Fibroblast of gingiva (primary cell): ENCODE data around the gene TDRD15.
"Not testable (repeated sequence)": the region's sequence is repeated elsewhere in the genome, so short reads cannot be mapped to it uniquely, and the experiment has no call there.

ENCODE experiments used
- DNase-seq: peaks from one replicate; pipeline ENCODE4 v3.0.0-alpha.2; 2011; ENCODE audit warnings: low read depth

TDRD15 gene

DNA sequence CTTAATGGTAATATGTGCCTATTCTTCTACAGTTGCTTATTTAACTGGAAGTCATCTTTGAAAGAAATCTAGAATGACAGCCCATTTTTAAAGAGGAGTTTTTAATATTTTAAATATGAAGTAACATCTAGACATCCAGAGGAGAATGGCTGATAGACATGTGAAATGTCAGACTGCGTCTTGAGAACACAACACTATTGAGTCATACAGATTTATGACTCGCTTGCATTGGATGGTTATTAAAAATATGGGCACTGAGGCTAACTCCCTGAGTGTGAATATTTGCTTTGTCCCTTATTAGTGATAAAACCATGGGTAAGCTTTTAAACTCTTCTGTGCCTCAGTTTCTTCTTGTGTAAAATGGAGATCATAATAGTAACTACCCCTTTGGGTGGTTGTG, 22.9 kb downstream of the TDRD15 start:
- no peak for DNase-seq

DNA sequence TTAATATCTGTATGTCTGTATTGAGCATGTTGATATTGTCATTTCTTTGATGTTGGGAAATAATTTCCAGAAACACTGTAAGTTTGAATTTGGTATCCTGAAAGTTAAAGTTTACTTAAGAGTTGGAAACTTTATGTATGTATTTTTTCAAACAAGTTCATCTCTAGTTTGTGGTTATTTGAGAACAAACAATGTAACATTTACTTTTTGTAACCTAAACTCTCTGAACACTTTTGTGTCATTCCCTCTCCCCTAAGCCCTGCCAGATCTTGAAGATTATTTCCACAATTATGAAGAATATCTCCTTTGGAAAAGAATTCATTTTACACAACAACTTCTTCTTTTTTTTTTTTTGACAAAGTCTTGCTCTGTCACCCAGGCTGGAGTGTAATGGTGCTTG, 24.9 kb downstream of the TDRD15 start:
- no peak for DNase-seq

DNA sequence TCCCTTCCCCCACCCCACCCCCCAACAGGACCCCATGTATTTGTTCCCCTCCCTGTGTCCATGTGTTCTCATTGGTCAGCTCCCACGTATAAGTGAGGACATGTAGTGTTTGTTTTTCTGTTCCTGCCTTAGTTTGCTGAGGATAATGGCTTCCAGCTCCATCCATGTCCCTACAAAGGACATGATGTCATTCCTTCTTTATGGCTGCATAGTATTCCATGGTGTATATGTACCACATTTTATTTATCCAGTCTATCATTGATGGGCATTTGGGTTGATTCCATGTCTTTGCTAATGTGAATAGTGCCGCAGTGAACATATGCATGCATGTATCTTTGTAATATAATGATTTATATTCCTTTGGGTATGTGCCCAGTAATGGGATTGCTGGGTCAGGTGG, 27.5 kb downstream of the TDRD15 start:
- not testable (repeated sequence) for DNase-seq

DNA sequence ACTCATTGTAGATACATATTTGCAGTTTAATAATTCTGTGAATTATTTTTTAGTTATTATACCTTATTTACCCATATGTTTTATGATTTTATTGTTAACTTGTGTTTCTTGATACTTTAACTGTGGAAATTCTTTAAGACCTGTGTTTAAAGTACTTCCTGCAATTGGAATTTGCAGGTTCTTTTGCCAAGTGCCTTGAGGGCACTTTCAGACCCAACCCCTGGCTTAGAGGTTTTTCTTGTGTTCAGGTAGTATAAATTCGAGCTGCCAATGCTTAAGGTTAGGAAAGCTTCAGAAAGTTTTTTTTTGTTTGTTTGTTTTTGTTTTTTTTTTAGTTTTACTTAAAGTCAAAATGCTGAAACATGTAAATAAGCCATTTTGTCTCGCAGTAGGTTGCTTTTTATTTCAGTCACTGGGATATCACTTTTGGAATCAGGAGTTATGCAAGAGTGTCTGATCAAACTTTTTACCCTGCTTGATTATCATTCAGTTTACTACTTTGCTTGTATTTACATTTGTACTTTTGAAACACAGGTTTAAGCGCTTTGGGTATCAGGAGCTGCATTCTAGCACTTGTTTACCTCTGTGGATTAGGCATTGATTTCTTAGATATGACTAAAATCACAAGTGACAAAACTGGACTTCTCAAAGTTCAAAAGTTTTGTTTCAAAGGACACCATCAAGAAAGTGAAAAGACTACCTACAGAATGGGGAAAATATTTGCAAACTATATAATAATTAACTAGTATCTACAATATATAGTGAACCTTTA, 31.8 kb downstream of the TDRD15 start:
- no peak for DNase-seq

DNA sequence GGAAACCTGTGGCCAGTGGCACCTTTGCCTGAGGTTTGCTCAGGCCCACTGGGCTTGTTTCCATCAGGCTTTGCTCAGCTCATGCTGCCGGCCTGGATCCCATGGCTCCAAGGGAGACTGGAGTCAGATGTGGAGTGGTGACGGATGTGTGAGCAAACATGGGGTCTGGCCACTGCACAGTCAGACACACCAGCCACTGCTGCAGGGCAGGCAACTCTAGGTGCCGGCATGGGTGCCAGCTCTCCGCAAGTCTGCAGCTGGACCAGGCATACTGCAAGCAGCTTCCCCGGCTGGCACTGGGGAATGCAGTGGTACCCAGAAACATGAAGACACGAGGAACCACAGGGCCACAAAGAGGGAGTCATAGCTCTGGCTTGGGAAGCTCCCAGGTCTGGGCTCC, 37.4 kb downstream of the TDRD15 start:
- DNase-seq: no peak

DNA sequence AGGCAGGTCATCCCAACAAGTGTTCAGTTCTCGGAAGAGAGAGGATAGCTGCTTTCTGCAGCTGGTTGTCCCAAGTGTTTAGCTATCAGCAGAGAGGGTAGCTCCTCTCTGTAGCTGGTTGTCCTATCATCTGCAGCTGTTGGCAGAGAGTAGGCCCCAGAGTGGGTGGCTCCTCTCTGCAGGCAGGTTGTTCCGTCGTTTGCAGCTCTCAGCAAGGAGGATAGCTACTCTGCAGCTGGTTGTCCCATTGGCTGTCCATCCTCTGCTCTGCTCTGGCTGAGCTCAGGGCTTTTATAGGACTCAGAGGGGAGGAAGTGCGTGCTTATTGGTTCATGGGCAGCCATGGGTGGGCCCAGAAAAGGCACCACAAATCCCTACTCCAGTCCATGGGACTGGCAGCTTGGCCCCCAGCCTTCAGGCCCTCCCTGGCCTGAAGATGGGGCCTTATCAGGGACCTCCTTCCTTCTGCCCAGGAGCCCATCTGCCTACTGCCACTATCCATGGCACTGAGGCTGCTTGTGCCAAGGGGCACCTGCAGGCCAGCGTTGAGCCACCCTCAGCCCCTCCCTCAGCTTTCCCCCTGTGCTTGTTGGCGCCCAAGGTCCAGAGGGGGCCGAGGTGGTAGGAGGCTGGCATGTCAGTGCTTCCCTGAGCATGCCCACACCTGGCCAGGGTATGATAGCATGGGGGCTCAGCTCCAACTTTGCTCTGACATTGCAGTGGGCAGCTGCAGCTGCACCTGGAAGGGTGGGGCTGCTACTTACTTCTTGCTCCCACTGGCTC, 38.3 kb downstream of the TDRD15 start:
- DNase-seq: no peak

DNA sequence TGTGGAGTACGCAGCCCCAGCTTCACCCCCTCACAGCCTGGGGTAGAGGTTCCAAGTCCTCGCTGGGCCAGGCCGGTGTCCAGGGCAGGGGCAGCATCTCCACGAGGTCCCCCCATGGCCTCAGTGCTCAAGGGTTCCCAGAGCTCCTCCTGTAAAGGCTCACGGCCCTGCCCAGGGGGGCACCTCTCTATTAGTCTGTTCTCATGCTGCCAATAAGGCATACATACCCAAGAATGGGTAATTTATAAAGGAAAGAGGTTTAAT, 38.8 kb downstream of the TDRD15 start:
- no peak for DNase-seq

DNA sequence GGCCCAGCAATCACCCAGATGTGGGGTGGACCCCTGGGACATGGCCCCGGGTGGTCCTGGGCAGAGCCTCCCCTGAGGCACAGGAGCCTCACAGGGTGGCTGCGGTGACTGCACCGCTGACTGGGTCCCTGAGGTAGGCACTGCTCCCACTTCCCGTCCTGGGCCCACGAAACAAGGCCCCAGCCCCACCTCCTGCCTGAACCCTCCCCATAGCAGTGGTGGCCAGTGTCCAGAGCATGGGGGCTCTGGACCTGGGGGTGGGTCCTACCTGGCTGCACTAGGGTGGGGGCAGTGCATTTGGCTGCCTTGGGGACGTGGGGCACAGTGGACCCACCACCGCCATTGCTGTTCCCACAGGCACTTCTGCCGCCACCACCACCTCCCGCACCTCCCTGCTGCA, 39.4 kb downstream of the TDRD15 start:
- no peak for DNase-seq

DNA sequence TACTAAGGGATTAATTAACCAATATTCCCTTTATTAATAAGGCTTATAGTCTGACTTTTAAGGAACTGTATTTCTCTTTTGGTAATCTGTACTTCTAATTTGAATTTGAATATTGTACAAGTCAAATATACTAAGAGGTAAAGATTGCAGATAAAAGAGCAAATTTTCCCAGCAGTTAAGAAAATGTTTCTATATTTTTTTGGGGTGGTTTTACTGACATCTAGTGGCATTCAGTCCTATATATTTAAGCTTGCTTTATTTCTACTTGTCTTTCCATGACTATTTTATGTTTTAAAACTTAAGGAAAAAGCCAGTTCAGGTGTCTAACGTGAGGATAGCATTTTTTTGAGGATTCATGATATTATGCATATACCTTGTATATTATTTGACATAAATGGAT, 41.6 kb downstream of the TDRD15 start:
- DNase-seq: no peak

DNA sequence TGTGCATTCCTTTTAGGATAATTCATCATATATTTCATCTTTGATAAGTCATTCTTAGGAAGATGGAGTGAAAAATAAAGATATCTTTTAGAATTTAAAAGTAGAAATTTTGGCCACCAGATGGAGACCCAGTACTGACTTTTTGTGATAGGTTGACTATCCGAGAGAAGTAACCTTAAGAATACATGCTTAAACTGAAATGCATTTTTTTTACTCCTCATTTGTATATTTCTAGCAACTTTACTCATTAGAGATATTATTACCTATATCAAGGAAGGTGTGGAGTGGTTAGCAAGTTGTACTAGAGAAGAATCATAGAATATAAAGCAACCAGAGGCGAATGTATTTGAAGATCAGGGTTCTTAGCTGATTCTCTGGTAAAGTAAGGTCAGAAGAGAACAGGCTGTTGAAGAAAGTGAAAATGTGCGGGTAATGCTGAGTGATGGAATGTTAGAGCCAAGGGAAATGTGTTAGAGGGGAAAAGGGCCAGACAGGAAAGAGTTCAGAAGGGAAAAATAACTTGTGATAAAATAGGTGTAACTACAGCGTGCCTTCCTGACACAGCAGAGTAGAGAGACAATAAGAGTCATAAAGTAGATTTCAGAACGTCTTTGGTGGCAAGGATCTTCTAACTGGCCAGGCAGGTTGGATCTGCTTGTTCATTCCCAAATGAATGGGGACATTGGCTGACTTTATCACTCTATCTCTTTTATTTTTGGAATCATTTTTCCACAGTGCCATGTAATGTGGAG, 52.3 kb downstream of the TDRD15 start:
- no peak for DNase-seq

DNA sequence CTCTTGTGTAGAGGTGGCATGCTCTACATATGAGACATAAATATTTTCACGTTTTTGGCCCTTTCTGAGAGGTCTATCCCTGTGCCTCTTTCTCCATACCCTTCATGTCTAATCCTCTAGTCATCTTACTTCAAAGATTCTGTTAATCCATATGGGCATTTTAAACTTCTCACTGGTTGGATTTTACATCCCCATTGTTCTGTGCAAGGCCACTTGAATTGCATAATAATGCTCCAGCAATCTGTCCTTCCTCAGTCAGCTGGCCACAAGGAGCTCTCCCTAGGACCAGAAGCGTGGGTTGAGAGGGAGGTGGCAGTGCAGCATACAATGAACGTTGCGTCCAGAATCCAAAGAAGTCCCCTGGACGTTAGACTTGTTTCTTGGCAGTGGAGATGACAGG, 58.2 kb downstream of the TDRD15 start:
- DNase-seq: no peak

DNA sequence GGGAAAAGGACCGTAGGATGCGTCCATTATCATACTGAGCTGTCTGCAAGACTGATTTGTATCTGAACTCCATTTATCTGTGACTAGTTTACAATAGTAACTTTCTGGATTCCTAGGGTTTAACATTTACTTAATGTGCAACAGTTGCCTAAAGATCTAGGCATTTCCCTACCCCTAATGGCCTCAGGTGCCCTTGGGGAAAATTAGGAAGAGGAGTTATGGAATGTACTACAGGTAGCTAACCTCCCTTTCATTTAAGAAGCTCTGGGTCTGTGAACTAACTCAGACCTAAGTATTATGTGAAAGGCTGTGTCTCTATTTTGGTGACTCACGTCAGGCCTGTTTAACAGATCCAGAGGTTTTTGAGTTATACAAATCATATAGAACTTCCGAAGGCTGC, 59.5 kb downstream of the TDRD15 start:
- no peak for DNase-seq

DNA sequence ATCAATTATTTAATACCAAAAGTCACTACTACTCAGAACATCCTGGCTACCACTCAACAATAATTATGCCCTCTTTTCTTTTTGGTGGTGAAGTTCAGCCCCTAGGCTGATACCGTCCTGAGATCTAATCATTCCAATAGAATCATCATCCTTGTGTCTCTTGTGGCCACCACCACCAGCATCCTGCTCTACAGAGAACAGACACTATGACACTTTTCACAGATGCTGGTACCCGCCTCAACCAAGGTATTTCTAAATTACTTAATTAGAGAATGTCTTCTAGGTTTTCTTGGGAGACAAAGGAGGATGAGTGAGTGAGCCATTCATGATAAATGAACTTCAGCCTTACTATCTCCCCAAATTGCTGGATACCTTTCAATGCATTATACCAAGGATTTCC, 60.0 kb downstream of the TDRD15 start:
- DNase-seq: no peak

DNA sequence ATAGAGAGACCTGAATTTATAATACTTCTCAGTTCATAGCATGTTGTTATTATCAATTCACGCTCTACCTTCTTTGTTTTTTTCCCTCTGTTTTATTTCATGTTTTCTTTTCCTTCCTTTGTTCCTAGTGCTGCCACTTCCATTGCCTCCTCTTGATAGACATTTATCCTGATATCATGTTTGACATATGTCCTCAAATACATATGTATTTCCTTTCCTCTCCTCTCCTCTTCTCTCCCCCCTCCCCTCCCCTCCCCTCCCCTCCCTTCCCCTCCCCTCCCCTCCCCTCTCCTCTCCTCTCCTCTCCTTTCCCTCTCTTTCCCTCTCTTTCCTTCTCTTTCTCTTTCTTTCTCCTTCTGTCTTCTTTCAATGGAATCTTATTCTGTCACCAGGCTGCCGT, 67.8 kb downstream of the TDRD15 start:
- no peak for DNase-seq
